ENCODE measurements around the gene VAPB. TPM values are rescaled to one million over a fixed set of nuclear protein-coding genes. Genes with fewer than 3 reads are reported as not detected.

VAPB gene
- polyA plus RNA-seq, 3 donors, result 13.0 to 22.6 (median 20.0) TPM

DNA sequence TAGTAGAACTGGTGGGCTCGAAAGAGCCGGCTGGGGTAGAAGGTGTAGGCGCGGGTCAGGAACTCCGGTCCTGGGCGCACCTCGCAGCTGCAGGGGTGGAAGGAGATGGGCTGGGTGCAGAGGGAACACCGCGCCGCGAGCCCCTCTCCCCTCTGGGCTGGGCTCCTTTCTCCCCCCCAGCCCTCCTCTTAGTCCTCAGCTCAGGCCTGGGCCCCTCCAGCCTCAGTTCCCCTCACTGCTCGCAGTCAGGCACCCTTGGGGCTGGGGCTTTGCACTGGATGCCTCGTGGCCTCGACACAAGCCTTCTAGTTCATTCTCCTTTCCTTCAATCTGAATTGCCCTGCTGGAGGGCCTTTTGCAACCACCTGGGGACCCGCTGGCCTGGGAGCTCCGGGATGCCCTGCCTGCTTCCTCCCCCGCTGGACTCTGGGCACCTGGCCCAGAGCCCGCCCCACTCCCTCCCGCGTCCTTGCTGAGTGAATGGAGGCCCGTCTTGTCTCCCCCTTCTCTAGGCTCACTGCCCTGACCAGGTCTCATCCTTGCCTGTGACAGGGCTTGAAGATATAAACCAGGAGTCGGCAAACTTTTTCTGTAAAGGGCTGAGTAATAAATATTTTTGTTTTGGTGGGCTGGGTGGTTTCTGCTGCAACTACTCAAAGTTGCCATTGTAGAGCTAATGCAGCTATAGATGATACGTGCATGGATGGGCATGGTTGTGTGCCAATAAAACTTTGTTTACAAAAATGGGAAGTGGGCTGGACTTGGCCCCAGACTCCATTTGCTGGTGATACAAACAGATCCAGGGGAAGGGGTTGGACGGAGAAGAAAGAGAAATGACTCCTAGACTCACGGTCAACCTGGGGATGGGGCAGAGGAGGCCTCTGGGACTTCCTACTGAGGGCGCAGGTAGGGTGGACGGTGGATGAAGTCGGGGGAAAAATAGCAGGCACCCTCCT lies 78.8 kb downstream of the VAPB start:
- no peak overlapping the region for H3K27ac ChIP-seq (ENCODE audit: low read depth, low read length)

GRCh38 chr20:58469616-58470015 lies 80.6 kb downstream of the VAPB start:
- H3K27ac ChIP-seq (ENCODE audit: low read depth, low read length), result no peak overlapping the region
- WGBS, 3 donors, result 73 to 80% (median 78%) methylated on average over 12 of the region's 12 CpGs

More for the DNA sequence above, 78.8 kb downstream of the VAPB start:
- WGBS, 3 donors, result 69 to 78% (median 73%) methylated on average over 27 to 28 of the region's 28 CpGs

DNA sequence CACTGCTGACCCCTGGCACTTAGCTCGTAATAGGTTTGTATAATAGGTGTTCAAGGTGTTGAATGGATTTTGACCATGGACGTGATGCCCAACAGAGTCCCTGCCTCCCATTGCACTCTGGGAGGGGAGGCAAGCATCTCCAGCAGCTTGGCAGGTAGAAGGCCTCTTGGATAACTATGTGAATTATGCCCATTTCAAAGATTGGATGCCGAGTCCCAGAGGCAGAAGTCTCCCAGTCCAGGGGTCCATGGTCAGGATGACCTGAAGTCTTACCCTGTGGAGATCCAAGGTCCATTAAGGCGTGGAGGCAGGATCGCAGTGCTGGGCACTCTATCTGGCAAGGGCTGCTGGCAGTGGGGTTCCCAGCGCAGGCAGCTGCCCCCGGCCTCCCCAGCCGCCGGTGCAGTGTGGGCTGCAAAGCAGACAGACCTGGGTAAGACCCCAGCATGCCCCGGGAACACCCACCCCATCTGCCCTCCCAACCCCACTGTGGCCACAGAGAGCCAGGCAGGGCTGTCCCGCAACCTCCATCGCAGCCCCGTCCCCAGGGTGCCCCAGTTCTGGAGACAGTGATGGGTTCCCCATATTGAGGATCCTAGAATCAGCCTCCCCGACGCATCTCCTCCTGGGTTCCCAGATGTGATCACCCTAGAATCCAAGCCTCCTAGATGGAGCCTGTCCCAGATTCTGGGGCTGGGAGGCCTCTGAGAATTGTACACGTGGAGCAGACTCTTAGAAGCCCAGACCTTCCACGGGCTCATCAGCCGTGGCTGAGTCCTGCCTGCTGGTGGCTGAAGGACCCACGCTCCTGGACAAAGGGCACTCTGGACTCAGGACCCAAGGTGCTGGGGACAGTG lies 81.5 kb downstream of the VAPB start:
- WGBS, 3 donors, result 87 to 89% (median 88%) methylated on average over 19 of the region's 19 CpGs

DNA sequence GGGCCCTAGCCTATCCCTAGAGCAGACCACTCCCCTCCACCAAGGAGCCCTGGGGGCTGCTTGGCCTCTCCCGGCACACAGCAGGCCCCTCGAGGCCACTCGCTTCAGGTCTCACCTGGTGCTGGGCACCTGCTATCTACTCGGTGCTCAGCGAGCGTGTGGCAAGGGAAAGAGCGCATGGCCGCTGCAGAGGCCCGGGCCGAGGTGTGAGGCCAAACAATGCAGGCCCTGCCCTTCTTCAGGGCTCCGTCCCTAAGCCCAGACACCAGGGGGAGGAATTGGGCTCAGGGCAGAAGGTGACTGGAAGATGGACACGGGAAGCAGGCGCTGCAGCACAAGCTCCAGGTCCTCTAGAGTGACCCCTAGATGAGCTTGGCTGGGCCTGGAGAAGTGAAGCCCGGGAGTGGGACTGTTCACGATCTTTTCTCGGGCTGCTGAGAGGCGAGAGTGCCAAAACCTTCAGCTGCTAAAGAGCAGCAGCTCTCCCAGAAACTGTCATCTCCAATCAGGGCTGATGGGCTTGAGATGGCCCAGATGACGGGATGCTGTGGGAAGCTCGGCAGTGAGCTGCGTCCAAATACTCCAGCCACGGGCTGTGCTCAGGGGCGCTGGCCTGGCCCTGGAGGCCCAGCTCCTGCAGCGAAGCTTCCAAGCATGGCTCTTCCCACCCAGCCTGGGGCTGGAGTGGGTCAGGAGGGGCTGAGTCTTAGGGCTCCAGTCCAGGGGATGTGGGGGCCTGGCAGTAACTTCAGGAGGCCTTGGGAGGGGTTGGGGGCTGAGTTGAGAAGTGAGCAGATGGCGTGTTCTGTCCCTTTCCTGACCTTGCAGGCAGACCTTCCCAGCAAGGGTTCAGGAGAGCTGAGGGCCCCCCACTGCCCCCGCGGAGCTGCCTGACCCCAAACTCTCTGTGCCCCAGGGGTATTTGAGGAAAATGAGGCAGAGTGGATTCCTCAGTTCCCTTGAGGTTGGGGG lies 82.5 kb downstream of the VAPB start:
- 65 to 68% (median 67%) methylated on average over 26 of the region's 26 CpGs for WGBS, 3 donors
- no peak overlapping the region for H3K27ac ChIP-seq (ENCODE audit: low read depth, low read length)

More for the DNA sequence above, 81.5 kb downstream of the VAPB start:
- H3K27ac ChIP-seq (ENCODE audit: low read depth, low read length), result no peak overlapping the region

GRCh38 chr20:58472273-58473018 lies 83.4 kb downstream of the VAPB start:
- WGBS, 3 donors, result 73 to 93% (median 87%) methylated on average over 20 of the region's 20 CpGs
- H3K27ac ChIP-seq (ENCODE audit: low read depth, low read length), result no peak overlapping the region

DNA sequence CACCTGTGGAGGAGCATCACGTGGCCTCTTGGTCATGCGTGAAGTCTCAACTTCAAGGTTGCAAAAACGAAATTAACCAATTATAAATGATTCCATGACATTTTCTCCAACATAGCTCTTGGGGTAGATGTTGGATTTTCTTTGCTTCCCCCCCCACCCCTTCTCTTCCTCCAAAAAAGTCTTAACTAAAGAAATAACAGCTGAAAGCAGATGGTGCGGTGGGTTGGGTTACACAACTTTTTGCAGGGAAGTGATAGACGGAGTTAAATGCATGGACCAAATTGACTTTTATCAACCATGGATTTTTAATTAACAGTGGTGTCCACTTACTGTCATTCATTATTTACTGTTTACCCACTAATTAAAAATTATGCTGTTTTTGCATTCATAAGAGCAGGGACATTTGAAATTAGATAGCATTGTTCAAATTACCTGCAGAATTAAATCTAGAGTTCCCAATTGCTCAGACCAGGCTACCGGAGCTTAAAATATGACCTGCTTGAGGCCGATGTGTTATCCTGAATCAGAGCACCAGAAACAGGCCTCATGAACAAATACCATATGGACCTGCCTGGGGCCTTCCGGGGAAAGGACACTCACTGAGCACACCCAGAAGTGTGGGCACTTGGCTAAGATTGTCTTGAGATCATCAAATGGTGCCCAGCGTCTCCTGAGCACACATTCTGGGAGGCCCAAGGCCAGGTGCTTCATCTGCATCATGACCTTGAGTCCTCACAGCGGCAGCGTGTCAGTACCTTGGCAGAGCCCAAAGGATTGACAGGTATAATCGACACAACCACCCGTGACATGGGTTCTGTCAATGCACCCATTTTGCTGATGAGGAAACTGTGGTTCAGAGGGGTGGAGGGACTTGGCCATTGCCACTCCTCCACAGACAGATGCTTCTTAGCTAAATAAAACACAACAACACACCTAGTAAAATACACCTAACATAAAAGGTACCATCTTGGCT lies 84.7 kb downstream of the VAPB start:
- WGBS, 3 donors, result 80 to 94% (median 93%) methylated on average over 13 of the region's 13 CpGs
- no peak overlapping the region for H3K27ac ChIP-seq (ENCODE audit: low read depth, low read length)

- WGBS, 3 donors, result 88 to 96% (median 93%) methylated on average over 10 of the region's 10 CpGs
- no peak overlapping the region for H3K27ac ChIP-seq (ENCODE audit: low read depth, low read length)
Observed at GRCh38 chr20:58475466-58475865, 86.4 kb downstream of the VAPB start.

GRCh38 chr20:58478141-58478805 lies 89.2 kb downstream of the VAPB start:
- H3K27ac ChIP-seq (ENCODE audit: low read depth, low read length), result no peak overlapping the region
- 77 to 87% (median 83%) methylated on average over 3 of the region's 3 CpGs for WGBS, 3 donors

DNA sequence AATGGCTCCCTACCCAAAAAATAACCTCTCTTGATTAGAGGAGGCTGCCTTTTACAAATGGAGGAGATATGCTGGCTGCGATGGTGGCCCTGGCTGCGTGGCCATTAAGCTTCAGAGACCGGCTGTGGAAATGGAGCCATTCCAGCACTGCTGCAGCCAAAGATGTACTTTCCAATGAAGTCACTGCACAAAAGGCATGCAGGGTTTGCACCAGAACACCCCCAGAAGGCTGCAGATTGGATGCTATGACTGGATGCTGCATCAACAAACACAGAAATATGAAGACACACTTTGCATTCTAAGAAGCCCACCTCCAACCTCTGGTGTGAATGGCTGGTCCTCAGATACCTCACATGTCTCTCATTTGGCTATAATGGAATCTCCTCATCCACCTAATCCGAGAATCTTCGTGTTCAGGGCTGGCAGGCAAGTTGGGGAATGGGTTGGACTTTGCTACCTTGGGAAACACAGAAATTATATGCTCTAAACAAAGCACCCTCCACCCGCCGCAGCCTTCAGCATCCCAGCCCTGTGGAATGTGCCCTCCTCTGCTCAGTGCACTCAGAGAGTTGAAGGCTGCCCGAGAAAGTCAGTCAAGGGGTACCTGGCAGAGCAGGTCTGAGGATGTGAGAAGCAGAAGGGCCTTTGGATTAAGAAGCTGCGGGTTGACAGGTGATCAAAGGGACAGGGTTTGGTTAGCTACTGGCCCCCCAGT lies 90.9 kb downstream of the VAPB start:
- WGBS, 3 donors, result 73 to 84% (median 77%) methylated on average over 9 of the region's 9 CpGs
- H3K27ac ChIP-seq (ENCODE audit: low read depth, low read length), result no peak overlapping the region

GRCh38 chr20:58480551-58481336 lies 91.7 kb downstream of the VAPB start:
- WGBS, 3 donors, result 58 to 76% (median 72%) methylated on average over 16 of the region's 16 CpGs

GRCh38 chr20:58481481-58482021 lies 92.5 kb downstream of the VAPB start:
- WGBS, 3 donors, result 17 to 28% (median 18%) methylated on average over 18 of the region's 18 CpGs
- H3K27ac ChIP-seq (ENCODE audit: low read depth, low read length), result no peak overlapping the region

More at GRCh38 chr20:58480551-58481336, 91.7 kb downstream of the VAPB start:
- H3K27ac ChIP-seq (ENCODE audit: low read depth, low read length), result no peak overlapping the region

DNA sequence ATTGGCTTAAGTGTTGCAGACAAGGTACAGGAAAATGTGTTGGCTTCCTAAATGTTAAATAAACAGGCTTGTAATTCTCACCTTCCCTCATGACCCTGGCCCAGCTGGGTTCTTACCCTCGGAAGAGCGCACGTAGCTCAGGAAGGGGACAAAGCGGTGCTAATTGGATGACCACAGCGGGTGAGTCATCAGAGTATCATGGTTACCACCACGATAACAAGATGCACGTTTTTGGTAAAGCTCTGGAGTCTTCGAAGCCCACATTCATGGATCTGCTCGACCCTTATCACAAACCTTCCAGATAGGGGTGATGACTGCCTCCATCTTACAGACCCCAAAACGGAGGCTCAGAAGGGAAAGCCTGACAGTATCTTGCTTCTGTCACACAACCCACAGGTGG lies 93.4 kb downstream of the VAPB start:
- H3K27ac ChIP-seq (ENCODE audit: low read depth, low read length), result no peak overlapping the region
- WGBS, 3 donors, result 41 to 80% (median 76%) methylated on average over 10 of the region's 10 CpGs

DNA sequence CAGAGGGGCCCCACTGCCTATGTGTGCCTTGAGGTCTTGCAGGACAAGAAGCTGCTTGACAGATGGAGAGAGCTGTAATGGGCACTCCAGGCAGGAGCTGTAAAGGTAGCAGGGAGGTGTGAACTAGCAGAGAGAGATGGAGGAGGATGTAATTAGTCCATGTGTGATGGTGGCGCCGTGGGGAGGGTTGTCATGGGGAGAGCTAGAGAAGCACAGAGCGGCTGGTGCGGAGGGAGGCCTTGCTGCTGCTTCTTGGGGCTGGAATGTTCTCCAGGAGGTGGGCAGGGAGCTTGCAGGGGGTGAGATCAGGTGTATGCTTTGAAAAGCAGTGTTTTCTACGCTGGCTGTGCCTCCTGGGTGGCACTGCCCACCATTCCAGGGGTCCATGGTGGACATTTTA lies 94.0 kb downstream of the VAPB start:
- WGBS, 3 donors, result 64 to 90% (median 84%) methylated on average over 5 of the region's 5 CpGs
- no peak overlapping the region for H3K27ac ChIP-seq (ENCODE audit: low read depth, low read length)

DNA sequence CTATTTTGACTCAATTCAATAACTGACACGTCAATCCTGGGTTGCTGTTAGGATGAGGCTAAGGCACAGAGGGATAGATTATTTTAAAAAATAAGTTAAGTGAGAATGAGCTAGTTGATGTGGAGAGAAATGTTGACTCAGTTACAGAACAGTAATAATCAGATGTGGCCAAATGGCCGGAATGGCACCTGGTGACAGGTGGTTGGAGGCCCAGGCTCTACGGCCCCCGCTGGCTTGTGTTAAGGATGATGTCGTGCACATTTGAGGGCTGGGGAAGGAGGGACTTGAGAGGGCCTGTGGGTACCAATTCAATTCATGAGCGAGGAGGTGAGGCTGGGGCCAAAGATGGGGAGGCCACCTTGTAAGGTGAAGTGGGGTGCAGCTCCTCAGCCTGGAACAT lies 94.4 kb downstream of the VAPB start:
- 82 to 96% (median 94%) methylated on average over 6 of the region's 6 CpGs for WGBS, 3 donors

More for the DNA sequence above, 94.4 kb downstream of the VAPB start:
- no peak overlapping the region for H3K27ac ChIP-seq (ENCODE audit: low read depth, low read length)
